ENCODE measurements around the gene MRPL23.

MRPL23 gene

DNA sequence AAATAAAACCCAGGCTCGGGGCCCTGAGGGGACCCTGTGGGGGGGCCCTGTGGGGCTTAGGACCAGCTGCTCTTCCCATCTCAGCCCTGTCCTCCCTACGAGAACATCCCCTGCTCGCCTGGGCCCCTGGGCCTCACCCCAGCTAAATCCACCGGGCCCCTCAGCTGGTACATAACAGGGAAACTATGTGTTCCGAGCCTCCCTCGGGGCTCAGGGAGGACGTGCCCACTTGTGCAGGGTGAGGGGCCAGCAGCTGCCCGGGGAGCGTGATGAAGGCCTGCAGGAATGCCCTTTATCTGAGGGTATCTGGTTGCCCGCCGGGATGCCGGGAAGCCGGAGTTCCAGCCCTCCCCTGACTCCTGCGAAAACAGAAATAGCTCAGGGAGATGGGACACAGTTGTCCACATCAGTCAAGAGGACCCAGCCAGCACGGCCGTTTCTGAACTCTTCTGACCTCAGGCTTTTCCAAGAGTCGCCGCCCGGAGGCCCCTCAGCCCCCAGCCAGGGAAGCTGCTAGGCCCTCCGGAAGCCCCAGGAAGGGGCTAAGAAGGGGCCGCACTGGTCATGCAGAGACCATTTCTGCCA is 20.6 kb downstream of the MRPL23 start:
- Histone ChIP-seq H3K36me3 (no peaks in the 10 kb centered on the region), H3K4me3 (ENCODE audit: low read depth, low read length) (no peak overlapping the region), H3K27ac (no peak overlapping the region), H3K9me3 (ENCODE audit: severe bottlenecking) (no peaks in the 10 kb centered on the region), H3K27me3 (ENCODE audit: insufficient read depth, low read depth, severe bottlenecking) (no peaks in the 10 kb centered on the region)
- TF ChIP-seq, protein P1, sequence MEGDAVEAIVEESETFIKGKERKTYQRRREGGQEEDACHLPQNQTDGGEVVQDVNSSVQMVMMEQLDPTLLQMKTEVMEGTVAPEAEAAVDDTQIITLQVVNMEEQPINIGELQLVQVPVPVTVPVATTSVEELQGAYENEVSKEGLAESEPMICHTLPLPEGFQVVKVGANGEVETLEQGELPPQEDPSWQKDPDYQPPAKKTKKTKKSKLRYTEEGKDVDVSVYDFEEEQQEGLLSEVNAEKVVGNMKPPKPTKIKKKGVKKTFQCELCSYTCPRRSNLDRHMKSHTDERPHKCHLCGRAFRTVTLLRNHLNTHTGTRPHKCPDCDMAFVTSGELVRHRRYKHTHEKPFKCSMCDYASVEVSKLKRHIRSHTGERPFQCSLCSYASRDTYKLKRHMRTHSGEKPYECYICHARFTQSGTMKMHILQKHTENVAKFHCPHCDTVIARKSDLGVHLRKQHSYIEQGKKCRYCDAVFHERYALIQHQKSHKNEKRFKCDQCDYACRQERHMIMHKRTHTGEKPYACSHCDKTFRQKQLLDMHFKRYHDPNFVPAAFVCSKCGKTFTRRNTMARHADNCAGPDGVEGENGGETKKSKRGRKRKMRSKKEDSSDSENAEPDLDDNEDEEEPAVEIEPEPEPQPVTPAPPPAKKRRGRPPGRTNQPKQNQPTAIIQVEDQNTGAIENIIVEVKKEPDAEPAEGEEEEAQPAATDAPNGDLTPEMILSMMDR (IDR thresholded peaks at IDR 0.05; ENCODE audit: low read depth, low read length) = no peak
- no peak for DNase-seq

DNA sequence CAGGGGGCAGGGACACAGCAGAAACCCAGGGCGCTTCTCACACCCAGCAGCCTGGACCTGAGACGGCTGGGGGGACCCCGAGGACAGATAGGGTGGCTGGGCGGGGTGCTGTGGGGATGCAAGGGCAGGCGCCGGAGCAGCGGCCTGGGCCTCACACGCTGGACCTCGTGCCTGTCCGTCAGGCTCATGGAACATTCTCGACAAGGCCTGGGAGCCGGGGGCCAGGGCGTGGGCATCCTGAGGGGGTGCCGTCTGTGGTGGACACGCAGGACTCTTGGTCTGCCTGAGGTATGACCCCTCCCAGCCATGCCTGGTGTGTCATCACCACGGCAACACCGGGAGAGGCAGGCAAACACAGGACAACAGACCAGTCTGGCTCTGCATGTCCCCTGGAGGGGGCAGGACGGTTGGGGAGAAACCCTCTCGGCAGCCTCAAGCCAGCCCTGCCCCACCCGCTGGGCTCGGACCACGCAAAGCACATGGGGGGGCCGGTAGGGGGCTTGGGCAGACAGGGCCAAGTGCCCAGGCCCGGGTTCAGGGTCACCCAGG is 21.4 kb downstream of the MRPL23 start:
- TF ChIP-seq, protein P1 (IDR thresholded peaks at IDR 0.05; ENCODE audit: low read depth, low read length) = no peak
- no peak overlapping the region for H3K27ac ChIP-seq
- no peak for DNase-seq
- H3K9me3 ChIP-seq (ENCODE audit: severe bottlenecking) = no peaks in the 10 kb centered on the region
- no peaks in the 10 kb centered on the region for H3K36me3 ChIP-seq
- no peak overlapping the region for H3K4me3 ChIP-seq (ENCODE audit: low read depth, low read length)
- H3K27me3 ChIP-seq (ENCODE audit: insufficient read depth, low read depth, severe bottlenecking) = no peaks in the 10 kb centered on the region

DNA sequence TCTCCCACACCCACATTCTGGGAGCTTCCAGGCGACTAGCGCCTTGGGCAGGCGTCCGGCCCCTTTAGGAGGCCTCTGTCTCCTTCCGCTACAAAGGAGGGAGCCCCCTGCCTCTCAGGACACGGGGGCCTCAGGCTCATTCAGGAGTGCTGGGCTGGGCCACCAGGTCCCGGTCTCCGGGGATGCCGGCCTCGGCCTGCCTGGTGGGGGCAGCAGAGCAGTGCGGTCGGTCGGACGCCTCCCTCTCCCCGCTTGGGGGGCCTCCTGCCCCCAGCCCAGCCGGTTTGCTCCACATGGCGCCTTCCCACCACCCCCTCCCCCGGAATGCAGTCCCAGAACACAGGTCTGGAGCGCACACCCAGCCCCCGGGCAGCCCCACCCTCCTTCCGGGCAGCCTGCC is 21.9 kb downstream of the MRPL23 start:
- TF ChIP-seq, protein P1 (IDR thresholded peaks at IDR 0.05; ENCODE audit: low read depth, low read length) = no peak
- Histone ChIP-seq H3K4me3 (ENCODE audit: low read depth, low read length) (no peak overlapping the region), H3K36me3 (no peaks in the 10 kb centered on the region), H3K27ac (no peak overlapping the region), H3K9me3 (ENCODE audit: severe bottlenecking) (no peaks in the 10 kb centered on the region), H3K27me3 (ENCODE audit: insufficient read depth, low read depth, severe bottlenecking) (no peaks in the 10 kb centered on the region)
- DNase-seq = no peak

DNA sequence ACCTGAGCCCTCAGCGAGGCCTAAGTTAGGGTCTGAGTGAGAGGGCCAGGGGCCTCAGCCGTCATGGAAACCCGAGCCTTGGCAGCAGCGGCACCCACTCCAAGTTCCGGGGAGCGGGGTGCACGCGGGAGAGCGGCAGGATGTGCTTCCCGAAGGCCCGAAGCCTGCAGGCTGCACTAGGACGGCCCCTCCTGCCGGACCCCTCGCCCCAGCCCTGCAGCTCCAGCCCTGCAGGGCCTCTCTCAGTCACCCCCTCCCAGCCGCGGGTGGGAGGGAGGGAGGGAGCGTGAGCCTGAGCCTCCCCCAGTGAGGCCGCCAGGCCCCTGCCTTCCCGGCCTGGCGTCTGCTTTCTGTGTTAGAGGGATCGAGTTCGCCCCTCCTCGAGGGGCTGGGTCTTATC is 22.6 kb downstream of the MRPL23 start:
- H3K9me3 ChIP-seq (ENCODE audit: severe bottlenecking) = no peaks in the 10 kb centered on the region
- H3K27ac ChIP-seq = no peak overlapping the region
- H3K27me3 ChIP-seq (ENCODE audit: insufficient read depth, low read depth, severe bottlenecking) = no peaks in the 10 kb centered on the region
- no peak overlapping the region for H3K4me3 ChIP-seq (ENCODE audit: low read depth, low read length)
- no peak for DNase-seq
- TF ChIP-seq, protein P1 (IDR thresholded peaks at IDR 0.05; ENCODE audit: low read depth, low read length) = no peak
- H3K36me3 ChIP-seq = no peaks in the 10 kb centered on the region

DNA sequence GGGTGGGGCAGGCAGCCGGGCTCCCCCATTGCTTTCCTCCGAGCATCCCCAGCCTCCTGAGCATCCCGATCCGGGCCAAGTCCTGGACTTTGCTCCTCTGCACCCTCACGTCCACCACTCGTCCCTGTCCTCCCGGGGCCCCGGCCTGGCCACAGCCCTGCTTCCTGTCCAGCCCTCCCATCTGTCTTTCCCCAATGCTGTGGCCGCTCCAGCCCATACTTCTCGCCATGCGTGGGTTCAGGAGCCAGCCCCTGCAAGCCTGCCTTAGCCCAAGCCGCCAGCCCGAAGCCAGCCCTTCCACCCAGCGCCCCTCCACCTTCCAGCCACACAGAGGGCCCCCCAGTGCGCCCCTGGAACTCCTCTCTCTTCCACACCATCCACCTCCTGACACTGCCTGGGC is 23.8 kb downstream of the MRPL23 start:
- Histone ChIP-seq H3K9me3 (ENCODE audit: severe bottlenecking) (no peaks in the 10 kb centered on the region), H3K36me3 (no peaks in the 10 kb centered on the region), H3K27me3 (ENCODE audit: insufficient read depth, low read depth, severe bottlenecking) (no peaks in the 10 kb centered on the region), H3K4me3 (ENCODE audit: low read depth, low read length) (no peak overlapping the region), H3K27ac (no peak overlapping the region)
- TF ChIP-seq, protein P1 (IDR thresholded peaks at IDR 0.05; ENCODE audit: low read depth, low read length) = no peak
- no peak for DNase-seq

DNA sequence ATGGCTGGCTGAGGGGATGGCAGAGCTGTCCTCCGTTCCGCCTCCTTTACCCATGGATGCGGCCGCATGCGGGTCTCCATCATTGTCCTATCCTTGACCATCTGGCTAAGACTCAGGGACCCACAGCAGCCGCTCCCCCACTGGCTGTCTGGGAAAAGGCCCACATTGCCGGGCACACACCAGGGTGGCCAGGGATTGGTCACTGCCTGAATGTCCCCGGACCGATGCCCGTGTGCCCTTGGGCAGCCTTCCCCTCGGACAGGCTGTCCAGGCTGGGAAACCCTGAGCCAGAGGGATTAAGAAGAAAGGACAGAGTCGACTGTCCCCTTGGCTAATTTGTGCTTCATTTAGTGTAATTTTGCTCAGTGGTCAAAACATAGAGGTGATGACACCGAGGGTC is 28.1 kb downstream of the MRPL23 start:
- Histone ChIP-seq H3K27ac (no peak overlapping the region), H3K4me3 (ENCODE audit: low read depth, low read length) (no peak overlapping the region), H3K27me3 (ENCODE audit: insufficient read depth, low read depth, severe bottlenecking) (no peaks in the 10 kb centered on the region), H3K9me3 (ENCODE audit: severe bottlenecking) (no peaks in the 10 kb centered on the region), H3K36me3 (no peaks in the 10 kb centered on the region)
- TF ChIP-seq, protein P1 (IDR thresholded peaks at IDR 0.05; ENCODE audit: low read depth, low read length) = no peak
- no peak for DNase-seq
